Nucleus accumbens (tissue), 56 donors: ENCODE measurements around the gene CYP2W1.
A peak's percentile ranks its signal among the peaks of the same experiment; 100 is the strongest.
"Not testable (repeated sequence)": the region's sequence is repeated elsewhere in the genome, so short reads cannot be mapped to it uniquely, and the experiment has no call there.

ENCODE experiments used
- DNase-seq, 56 donors: peaks; one replicate each; lab custom pipeline; 2025; lab: John Stamatoyannopoulos, UW

CYP2W1 gene

DNA sequence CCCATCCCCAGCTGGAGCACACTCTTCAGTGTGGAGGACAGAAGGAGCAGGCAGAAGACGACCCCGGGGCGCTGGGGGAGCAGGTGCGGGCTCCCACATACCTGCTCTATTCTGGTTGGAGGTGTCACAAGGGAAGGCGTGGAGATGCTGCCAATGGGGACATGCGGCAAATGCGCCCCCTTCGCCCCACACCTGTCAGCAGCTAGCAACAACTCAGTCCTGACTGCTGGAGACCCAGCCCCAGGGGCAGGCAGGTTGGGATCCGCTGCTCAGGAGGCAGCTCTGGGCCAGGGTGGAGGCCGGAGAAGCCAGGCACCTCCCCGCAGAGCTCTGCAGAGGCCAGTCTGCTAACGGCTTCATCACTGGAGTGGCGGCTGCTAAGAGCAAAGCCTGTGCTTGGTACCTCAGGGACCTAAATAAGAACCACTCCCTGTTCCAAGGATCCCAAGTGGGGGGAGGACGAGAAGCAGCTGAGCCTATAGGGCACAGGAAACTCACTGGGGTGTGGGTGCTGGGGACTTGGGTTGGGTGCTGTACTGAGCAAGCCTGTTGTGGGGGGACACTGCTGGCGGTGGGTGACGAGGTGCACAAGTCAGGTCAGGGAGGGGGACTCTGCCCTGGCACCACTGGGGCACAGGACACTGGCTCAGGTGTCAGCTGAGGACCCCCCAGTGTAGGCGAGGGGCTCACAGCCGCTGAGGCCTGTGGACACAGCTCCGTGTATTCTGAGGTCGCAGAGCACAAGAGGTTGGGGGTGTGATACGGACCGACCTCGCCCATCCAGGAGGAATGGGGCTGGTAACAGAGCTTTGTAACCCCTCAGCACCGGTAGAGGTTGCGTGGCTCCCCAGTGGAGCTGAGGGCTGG, 42.1 kb downstream of the CYP2W1 start:
- DNase-seq: no peak

DNA sequence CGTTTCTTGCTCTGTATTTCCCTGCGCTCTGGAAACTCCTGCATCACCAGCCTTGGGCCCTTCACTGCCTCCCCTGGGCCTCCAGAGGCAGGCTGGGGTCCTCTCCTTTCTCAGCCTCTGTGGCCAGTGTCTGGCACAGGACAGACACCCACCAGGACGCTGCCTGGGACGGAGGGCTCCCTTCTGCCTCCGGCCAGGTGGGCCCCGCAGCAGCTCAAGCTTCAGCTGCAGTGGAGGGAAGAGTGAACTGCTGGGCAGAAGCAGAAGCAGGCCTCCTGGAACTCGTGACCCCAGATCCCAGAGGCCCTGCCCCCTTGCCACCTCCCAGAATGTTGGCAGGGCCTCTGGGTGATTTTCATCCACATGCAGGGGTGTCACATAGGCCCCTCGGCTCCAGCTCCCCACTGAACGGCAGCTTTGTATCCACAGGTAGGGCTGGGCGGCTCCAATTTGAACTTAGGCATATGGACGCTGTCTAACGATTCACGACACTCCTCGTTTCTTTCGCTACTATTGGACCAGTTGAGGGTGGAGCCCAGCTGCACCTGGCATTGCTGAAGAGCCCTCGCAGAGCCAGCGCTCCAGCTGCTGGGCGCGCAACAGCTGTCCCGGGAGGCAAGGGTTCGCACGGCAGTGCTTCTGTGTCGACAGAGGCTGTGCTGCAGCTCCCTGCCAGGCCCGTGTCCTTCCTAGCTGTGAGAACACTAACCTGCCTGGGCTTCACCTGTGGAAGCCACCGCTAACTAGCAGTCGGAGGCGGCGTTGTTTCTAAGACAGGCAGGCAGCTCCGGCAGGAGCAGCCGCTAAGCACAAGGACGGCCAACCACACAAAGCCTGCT, 43.0 kb downstream of the CYP2W1 start:
- DNase-seq: no peak

DNA sequence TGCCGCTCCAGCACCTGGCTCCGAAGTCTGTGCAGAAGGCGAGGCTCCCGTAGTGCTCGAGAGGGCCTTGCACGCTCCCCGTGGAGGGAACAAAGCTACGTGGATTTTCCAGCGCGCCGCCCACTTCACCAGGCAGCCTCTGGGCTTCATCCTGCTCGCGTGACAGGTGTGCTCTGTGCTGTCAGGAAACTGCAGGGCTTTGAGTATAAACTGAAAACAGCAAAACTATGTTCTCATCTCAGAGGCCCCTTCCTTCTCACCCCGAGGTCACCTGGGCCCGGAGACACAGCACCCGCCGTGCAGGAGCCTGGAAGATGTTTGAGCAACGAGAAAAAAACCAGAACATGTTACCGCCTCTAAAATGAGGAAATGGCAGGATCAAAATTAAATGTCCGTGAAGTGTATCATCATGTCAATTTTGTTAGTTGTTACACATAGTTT, 43.8 kb downstream of the CYP2W1 start:
- peak in 5 of 56 donors; percentile 21 to 41 (median 32) for DNase-seq

DNA sequence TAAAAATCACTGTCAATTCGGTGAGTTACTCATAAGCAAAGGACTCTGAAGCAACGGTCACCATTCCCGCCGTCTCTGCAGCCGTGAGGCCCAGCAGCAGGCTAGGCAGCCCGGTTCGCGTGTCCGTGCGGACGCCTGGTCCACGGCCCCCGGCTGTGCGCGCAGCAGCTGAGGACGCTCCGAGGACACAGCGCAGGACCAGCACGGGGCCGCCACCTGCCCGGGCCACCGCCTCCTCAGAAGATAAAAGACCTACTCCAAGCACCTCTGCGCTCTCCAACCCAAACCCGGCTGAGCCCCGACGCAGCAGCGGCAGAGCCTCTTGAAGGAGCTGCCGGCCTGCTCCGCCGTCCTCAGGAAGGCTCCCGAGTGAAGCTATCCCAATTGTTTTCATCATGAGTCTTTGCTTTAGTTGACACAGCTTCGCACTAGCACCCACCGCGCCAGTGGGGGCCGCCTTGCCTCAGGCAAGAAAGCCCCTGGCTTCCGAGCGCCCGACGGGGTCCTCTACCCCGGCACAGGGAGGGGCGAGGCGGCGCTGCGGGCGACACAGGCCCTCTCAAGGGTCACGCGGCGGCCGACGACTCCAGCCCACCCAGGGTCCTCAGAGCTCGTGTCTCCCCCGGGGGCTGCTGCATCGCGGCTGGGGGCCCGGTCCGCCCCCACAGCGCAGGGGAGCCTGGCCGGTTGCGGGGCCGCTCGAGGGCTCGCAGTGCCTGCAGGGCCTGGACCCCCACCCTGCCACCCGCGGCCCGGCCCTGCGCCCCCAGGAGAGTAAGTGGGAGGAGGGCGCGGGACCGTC, 44.5 kb downstream of the CYP2W1 start:
- peak in 26 of 56 donors; percentile 13 to 58 (median 40) for DNase-seq

DNA sequence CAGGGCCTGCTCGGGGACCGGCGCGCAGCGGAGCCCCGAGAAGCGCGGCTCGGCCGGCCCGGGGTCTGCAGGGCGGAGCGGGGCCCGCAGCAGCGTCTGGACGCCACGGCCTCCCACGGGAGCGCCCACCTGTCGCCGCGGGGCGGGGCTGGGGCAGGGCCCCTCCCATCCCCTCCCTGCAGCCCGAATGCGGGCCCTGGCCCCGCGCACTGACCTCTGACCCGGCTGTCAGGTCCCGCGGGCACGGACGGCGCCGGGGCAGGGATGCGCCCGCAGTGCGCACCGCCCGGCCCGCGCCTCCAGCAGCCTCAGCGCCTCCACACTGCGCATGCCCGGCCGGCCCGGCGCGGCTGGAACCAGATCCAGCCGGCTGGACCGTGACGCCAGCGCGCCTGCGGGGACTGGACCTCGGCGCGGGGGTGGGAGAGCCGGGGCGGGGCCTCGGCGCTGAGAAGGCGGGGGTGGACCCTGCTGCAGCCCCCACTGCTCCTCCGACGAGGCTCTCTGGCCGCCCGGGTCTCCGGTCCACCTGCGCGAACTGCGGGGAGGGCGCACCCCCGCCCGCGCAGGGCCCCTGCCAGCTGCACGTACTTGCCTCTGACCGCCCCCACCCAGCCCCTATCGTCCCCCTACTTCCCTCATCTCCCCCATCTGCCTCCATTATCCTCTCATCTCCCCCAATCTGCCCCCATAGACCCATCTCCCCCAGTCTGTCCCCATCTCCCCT, 45.2 kb downstream of the CYP2W1 start:
- DNase-seq: peak in 54 of 56 donors; percentile 10 to 93 (median 80)

DNA sequence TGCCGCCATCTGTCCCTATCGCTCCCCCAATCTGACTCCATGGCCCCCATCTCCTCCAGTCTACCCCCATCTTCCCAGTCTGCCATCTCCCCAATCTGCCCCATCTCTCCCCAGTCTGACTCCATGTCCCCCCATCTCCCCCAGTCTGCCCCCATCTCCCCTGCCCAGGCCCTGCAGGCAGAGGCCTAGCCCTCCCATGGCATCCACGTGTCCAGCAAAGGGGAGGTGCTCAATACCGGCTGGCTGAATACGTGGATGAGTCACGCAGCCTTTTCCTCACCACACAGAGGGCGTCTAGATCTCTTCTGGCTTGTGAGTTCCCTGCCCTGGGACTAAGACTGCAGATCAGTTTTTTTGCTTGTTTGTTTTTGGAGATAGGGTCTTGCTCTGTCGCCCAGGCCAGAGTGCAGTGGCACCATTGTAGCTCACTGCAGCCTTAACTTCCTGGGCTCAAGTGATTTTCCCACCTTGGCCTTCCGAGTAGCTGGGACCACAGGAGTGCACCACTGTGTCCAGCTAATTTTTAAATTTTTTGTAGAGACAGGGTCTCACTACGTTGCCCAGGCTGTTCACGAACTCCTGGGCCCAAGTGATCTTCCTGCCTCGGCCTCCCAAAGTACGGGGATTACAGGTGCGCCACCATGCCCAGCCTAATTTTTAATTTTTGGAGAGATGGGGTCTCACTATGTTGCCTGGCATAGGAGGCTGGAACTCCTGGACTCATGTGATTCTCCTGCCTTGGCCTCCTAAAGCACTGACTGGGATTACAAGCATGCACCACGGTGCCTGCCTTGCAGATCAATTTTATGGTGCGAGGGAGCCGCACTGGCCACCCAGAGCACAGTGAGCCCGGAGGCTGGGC, 46.0 kb downstream of the CYP2W1 start:
- DNase-seq: peak in 53 of 56 donors; percentile 31 to 86 (median 65)

DNA sequence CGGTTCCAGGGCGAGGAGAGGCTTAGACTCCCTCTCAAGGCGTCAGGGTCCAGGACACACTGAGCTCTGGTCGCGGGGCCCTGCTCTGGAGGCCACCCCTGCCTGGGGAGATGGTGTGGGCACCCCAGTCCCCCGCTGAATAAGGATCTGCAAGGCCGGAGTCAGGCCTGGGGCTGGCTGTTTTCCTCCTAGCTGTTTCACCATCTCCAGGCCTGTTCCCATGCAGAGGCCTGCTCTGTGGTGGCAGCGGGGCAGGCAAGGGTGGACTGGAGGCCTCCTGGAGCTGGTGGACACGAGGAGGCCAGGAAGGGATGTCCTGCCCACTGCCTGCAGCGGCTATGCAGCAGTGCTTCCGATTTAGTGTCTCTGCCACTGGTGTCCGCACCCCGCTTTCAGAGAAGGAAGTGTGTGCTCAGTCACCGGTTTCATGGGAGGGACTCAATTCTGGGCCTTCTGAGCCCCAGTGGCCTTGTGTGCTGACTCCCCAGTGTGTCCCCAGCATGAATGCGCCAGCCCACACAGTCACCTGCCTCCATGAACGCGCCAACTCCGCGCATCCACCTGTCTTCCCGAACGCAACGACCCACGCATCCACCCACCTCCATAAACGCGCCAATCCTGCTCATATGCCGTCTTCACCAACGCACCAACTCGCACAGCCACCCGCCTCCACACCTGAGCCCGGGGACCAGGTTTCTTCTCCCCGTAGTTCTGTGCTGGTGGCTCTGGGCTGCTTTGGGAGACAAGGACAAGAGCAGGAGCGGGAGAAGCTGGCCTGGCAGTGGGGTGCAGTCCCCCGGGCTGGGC, 46.9 kb downstream of the CYP2W1 start:
- DNase-seq: peak in 39 of 56 donors; percentile 19 to 86 (median 55)

DNA sequence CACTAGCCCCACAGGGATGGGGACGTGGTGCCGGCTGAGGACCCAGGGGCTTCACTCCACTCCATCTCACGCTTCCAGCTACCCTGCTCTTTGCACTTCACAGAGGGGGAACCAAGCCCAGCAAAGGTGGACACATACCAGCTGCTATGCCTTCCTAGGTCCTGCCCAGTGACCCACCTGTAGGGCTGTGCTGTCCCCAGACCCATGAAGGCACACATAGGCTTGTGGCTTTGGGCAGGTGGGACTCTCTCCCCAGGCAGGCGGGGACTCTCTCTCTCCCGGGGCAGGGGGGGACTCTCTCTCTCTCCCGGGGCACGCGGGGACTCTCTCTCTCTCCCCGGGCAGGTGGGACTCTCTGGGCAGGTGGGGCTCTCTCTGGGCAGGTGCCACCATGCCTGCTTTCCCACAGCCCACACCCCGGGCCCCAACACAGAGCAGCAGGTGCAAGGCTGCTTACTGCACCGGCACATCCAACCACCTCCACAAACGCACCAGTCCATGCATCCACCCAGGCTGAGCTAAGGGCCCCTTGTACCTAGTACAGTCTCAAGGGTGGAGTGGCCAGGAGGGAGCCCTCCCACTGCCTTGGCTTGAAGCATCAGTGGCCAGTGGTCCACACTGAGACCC, 47.6 kb downstream of the CYP2W1 start:
- no peak for DNase-seq

DNA sequence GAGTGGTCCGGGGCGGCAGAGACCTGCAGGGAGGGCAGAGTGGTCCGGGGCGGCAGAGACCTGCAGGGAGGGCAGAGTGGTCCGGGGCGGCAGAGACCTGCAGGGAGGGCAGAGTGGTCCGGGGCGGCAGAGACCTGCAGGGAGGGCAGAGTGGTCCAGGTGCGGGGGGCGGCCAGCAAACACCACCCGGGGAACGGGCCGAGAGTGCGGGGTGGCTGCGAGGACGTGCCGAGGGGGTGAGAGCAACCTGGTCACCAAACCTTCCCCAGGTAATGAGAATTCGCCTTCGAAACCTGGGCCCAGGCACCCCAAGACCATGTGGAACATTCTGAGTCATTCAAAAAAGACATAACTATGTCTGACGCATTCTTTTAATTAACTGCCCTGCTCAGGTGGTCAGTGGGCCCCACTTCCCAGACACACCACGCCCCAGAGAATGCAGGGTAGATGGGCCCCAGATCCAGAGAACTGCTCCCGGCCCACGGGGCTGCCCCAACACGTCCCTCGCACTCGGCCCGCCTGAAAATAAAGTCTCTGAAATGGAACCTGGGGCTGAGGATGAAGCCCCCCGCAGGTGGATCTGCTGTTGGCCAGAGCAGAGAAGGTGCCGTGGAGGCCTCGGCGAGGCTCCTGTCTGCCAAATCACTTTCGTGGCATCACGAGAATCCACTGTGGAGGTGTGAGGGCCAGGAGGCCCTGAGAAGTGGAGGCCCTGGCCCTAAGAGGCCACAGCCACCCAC, 48.9 kb downstream of the CYP2W1 start:
- no peak for DNase-seq

DNA sequence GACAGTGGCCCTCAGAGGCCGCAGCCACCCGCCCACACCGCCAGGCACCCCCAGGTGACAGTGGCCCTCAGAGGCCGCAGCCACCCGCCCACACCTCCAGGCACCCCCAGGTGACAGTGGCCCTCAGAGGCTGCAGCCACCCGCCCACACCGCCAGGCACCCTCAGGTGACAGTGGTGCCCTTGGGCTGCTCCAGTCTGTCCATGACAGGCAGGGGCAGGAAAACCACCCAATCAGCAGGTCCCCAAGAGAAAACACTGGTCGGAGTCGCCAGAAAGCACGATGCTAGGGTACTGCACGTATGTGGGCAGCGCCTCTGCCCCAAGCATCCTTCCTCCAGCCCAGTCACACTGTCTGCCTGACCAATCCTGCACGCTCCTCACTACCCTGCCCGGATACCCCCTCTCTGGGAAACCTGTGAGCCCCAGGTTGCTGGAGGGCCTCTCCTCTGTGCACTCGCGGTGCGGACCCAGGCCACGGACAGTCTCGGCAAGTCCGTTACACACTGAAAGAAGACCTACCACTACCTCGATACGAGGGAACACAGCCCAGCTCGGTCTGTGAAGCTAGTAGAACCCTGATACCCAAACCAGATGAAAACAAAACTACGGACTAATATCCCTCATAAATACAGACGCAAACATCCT, 49.7 kb downstream of the CYP2W1 start:
- no peak for DNase-seq

DNA sequence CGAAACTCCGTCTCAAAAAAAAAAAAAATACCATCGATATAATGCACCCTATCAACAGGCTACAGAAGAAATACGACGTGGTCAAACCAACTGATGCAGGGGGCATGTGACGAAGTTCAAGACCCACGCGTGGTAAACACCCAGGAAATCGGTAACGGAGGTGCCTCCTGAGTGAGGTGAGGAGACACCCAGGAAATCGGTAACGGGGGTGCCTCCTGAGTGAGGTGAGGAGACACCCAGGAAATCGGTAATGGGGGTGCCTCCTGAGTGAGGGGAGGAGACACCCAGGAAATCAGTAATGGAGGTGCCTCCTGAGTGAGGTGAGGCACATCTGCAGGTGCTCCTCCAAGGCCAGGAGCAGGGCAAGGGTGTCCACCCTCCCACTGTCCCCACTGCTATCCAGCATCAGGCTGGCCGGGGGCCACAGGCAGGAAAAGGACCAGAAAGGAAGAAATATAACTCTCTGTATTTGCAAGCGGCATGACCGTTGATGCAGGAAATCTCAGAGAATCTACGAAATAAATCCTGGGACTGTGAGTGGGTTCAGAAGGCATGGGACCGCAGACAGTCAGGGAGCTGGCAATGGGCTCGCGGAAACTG, 50.7 kb downstream of the CYP2W1 start:
- no peak for DNase-seq

DNA sequence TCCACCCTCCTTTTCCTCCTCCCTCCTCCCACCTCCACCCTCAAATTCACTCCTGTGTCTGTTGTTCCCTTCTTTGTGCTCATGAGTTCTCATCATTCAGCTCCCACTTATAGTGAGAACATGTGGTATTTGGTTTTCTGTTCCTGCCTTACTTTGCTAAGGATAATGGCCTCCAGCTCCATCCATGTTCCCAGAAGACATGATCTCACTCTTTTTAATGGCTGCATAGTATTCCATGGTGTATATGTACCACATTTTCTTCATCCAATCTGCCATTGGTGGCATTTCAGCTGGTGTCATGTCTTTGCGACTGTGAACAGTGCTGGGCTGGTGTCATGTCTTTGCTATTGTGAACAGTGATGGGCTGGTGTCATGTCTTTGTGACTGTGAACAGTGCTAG, 51.8 kb downstream of the CYP2W1 start:
- not testable (repeated sequence) for DNase-seq

DNA sequence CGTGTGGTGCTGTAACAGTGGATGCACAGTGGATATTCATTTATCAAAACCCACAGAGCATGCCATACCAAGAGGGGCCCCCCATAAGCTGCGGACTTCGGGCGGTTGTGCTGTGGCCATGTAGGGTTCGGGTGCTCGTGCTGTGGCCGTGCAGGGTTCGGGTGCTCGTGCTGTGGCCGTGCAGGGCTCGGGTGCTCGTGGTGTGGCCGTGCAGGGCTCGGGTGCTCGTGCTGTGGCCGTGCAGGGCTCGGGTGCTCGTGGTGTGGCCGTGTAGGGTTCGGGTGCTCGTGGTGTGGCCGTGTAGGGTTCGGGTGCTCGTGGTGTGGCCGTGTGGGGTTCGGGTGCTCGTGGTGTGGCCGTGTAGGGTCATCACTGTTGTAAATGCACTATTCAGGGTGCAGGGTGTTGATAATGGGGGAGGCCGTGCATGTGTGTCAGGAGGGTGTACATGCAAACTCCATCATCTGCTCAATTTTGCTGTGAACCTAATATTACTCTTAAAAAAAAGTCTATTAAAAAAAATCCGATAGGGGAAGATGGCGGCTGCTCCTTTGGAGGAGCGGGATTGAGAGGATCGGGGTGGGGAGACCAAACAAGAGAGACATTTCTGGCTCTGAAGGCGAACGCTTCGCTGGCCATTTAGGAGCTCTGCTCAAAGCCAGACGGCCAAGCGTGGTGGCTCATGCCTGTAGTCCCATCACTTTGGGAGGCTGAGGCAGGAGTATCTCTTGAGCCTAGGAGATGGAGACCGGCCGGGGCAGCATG, 53.4 kb downstream of the CYP2W1 start:
- not testable (repeated sequence) for DNase-seq
